ENCODE results near the gene NMT1. TPM values are rescaled to one million over a fixed set of nuclear protein-coding genes. Genes with fewer than 3 reads are reported as not detected.
A peak's percentile ranks its signal among the peaks of the same experiment; 100 is the strongest.

The NMT1 gene
- total RNA-seq, 1 experiment from 2014 or later: 152 TPM

GRCh38 chr17:45146592-45146889, 85.4 kb downstream of the NMT1 start:
- CTCF ChIA-PET: interaction anchor here (1.4 to 16.3 kb wide), 3 partner anchors 12 to 51 kb away, joined by 7 to 531 read pairs (median 171); partner anchors contain the start of genes ACBD4, HEXIM2 and PLCD3
- Mint-ChIP-seq H3K36me3 (no peaks in the 10 kb centered on the region; the same call in 1 of the 2 replicates), H3K9me3 (no peaks in the 10 kb centered on the region), H3K27me3 (ENCODE audit: low read depth) (peaks cover 5% of the 10 kb centered on the region; the same call in 1 of the 2 replicates), H3K4me3 (peak overlapping the region; percentile 98), H3K4me1 (peaks cover 39% of the 10 kb centered on the region), H3K27ac (peak overlapping the region; percentile 99)
- TF ChIP-seq MAX (CRISPR knock-in tag; IDR thresholded peaks at IDR 0.05): no peak
- no peak for TF ChIP-seq ZNF219 (CRISPR knock-in tag; IDR thresholded peaks at IDR 0.05; ENCODE audit: borderline replicate concordance)
- TF ChIP-seq JUN (CRISPR knock-in tag; IDR thresholded peaks at IDR 0.05): no peak
- no peak for TF ChIP-seq STAT6 (CRISPR knock-in tag; conservative IDR thresholded peaks at IDR 0.05; ENCODE audit: low read depth)
- TF ChIP-seq JAZF1 (CRISPR knock-in tag; IDR thresholded peaks at IDR 0.05): no peak
- no peak for TF ChIP-seq RORB (CRISPR knock-in tag; IDR thresholded peaks at IDR 0.05)
- no peak for TF ChIP-seq GRHL2 (CRISPR knock-in tag; IDR thresholded peaks at IDR 0.05; ENCODE audit: insufficient replicate concordance, severe bottlenecking)
- TF ChIP-seq, protein P1, sequence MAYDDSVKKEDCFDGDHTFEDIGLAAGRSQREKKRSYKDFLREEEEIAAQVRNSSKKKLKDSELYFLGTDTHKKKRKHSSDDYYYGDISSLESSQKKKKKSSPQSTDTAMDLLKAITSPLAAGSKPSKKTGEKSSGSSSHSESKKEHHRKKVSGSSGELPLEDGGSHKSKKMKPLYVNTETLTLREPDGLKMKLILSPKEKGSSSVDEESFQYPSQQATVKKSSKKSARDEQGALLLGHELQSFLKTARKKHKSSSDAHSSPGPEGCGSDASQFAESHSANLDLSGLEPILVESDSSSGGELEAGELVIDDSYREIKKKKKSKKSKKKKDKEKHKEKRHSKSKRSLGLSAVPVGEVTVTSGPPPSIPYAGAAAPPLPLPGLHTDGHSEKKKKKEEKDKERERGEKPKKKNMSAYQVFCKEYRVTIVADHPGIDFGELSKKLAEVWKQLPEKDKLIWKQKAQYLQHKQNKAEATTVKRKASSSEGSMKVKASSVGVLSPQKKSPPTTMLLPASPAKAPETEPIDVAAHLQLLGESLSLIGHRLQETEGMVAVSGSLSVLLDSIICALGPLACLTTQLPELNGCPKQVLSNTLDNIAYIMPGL (CRISPR knock-in tag; IDR thresholded peaks at IDR 0.05): no peak
- TF ChIP-seq NR1H2 (CRISPR knock-in tag; IDR thresholded peaks at IDR 0.05): no peak
- TF ChIP-seq, protein P2, sequence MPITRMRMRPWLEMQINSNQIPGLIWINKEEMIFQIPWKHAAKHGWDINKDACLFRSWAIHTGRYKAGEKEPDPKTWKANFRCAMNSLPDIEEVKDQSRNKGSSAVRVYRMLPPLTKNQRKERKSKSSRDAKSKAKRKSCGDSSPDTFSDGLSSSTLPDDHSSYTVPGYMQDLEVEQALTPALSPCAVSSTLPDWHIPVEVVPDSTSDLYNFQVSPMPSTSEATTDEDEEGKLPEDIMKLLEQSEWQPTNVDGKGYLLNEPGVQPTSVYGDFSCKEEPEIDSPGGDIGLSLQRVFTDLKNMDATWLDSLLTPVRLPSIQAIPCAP (CRISPR knock-in tag; IDR thresholded peaks at IDR 0.05): no peak
- no peak for TF ChIP-seq AR (CRISPR knock-in tag; IDR thresholded peaks at IDR 0.05)
- TF ChIP-seq ELF4 (CRISPR knock-in tag; IDR thresholded peaks at IDR 0.05; ENCODE audit: low read depth): no peak
- TF ChIP-seq, protein P3, sequence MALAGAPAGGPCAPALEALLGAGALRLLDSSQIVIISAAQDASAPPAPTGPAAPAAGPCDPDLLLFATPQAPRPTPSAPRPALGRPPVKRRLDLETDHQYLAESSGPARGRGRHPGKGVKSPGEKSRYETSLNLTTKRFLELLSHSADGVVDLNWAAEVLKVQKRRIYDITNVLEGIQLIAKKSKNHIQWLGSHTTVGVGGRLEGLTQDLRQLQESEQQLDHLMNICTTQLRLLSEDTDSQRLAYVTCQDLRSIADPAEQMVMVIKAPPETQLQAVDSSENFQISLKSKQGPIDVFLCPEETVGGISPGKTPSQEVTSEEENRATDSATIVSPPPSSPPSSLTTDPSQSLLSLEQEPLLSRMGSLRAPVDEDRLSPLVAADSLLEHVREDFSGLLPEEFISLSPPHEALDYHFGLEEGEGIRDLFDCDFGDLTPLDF (CRISPR knock-in tag; IDR thresholded peaks at IDR 0.05): no peak
- TF ChIP-seq ERG (CRISPR knock-in tag; IDR thresholded peaks at IDR 0.05): no peak
- no peak for TF ChIP-seq NFYB (CRISPR knock-in tag; conservative IDR thresholded peaks at IDR 0.05; ENCODE audit: low read depth)
- no peak for TF ChIP-seq CTCF (IDR thresholded peaks at IDR 0.05)
- no peak for TF ChIP-seq E2F5 (CRISPR knock-in tag; IDR thresholded peaks at IDR 0.05)
- TF ChIP-seq, protein P4, sequence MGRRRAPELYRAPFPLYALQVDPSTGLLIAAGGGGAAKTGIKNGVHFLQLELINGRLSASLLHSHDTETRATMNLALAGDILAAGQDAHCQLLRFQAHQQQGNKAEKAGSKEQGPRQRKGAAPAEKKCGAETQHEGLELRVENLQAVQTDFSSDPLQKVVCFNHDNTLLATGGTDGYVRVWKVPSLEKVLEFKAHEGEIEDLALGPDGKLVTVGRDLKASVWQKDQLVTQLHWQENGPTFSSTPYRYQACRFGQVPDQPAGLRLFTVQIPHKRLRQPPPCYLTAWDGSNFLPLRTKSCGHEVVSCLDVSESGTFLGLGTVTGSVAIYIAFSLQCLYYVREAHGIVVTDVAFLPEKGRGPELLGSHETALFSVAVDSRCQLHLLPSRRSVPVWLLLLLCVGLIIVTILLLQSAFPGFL (CRISPR knock-in tag; IDR thresholded peaks at IDR 0.05; ENCODE audit: borderline replicate concordance): no peak
- TF ChIP-seq, protein P5, sequence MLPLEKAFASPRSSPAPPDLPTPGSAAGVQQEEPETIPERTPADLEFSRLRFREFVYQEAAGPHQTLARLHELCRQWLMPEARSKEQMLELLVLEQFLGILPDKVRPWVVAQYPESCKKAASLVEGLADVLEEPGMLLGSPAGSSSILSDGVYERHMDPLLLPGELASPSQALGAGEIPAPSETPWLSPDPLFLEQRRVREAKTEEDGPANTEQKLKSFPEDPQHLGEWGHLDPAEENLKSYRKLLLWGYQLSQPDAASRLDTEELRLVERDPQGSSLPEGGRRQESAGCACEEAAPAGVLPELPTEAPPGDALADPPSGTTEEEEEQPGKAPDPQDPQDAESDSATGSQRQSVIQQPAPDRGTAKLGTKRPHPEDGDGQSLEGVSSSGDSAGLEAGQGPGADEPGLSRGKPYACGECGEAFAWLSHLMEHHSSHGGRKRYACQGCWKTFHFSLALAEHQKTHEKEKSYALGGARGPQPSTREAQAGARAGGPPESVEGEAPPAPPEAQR (CRISPR knock-in tag; IDR thresholded peaks at IDR 0.05): no peak
- TF ChIP-seq MLX (CRISPR knock-in tag; IDR thresholded peaks at IDR 0.05): no peak
- POLR2A ChIA-PET: interaction anchor here (2.4 kb wide), 1 partner anchor 26 kb away, joined by 5 read pairs; no protein-coding TSS in a partner anchor
- no peak for ATAC-seq
- DNase-seq (ENCODE audit: low spot score): no peak
